B cell (primary cell): ENCODE measurements around the gene ARMCX4. TPM values are rescaled to one million over a fixed set of nuclear protein-coding genes. Genes with fewer than 3 reads are reported as not detected.

Source experiments
- ATAC-seq: fragments of 200-7000 bp; cut with Tn5 transposase; one replicate; pipeline ENCODE4 v1.10.0; 2021; ENCODE audit warnings: low read depth, mild to moderate bottlenecking, moderate number of reproducible peaks, moderate library complexity
- CTCF ChIA-PET: fragments of 350-600 bp; sonication (Branson Sonifier 250); formaldehyde crosslinking; loops from one replicate; lab custom pipeline; 2021; ENCODE audit warnings: antibody characterized with exemption, inconsistent platforms; lab: Charles Lee
- POLR2A ChIA-PET: fragments of 350-600 bp; sonication (Branson Sonifier 250); formaldehyde crosslinking; loops from one replicate; lab custom pipeline; 2021; ENCODE audit warnings: antibody characterized with exemption; lab: Charles Lee
- DNase-seq: peaks from one replicate; pipeline ENCODE4 v3.0.0; 2013
- H2AFZ ChIP-seq: 2 replicates; pipeline ENCODE4 v1.6.1; 2012; ENCODE audit warnings: mild to moderate bottlenecking, low read depth, low read length; ENCODE audit not compliant: insufficient read depth, poor library complexity, severe bottlenecking
- H3K27ac ChIP-seq, 2 donors: 1 replicate in 1 of 2; 2 replicates in 1 of 2; pipeline ENCODE4 v1.5.1; 2012 to 2013; ENCODE audit warnings: low read length in 2 of 2, mild to moderate bottlenecking in 2 of 2, moderate library complexity in 1 of 2
- H3K27me3 ChIP-seq, 4 experiments: fragments of 200-600 bp in 1 of 4; sonication (generic) in 1 of 4; replicated peaks in 1 of 4; 1 replicate in 2 of 4; 2 replicates in 2 of 4; pipeline versions ENCODE4 v1.6.1 to v1.7.0; 2013 to 2016; ENCODE audit warnings: low read length in 3 of 4, mild to moderate bottlenecking in 2 of 4, mixed read lengths in 1 of 4, moderate library complexity in 1 of 4; ENCODE audit not compliant: insufficient read depth in 4 of 4, control insufficient read depth in 3 of 4; ENCODE audit errors: control extremely low read depth in 1 of 4
- H3K36me3 ChIP-seq, 2 experiments: replicated peaks in 1 of 2; 1 replicate in 1 of 2; 2 replicates in 1 of 2; pipeline versions ENCODE4 v1.6.1 to v1.7.1; 2013; ENCODE audit warnings: low read length in 1 of 2; ENCODE audit not compliant: insufficient read depth in 2 of 2, control insufficient read depth in 1 of 2; ENCODE audit errors: control extremely low read depth in 1 of 2, extremely low read depth in 1 of 2
- H3K4me1 ChIP-seq, 2 donors: fragments of 200-600 bp in 1 of 2; sonication (generic) in 1 of 2; 1 replicate in 1 of 2; 2 replicates in 1 of 2; pipeline versions ENCODE4 v1.5.1 to v1.6.1; 2013 to 2017; ENCODE audit warnings: low read length in 2 of 2; ENCODE audit not compliant: control insufficient read depth in 2 of 2, insufficient read depth in 2 of 2
- H3K4me2 ChIP-seq: replicated peaks from 2 replicates; pipeline ENCODE3; 2012; ENCODE audit warnings: mild to moderate bottlenecking, low read depth, low read length; ENCODE audit not compliant: poor library complexity, severe bottlenecking
- H3K4me3 ChIP-seq, 5 experiments: fragments of 200-600 bp in 1 of 5; sonication (generic) in 1 of 5; 1 replicate in 3 of 5; 2 replicates in 2 of 5; pipeline versions ENCODE4 v1.5.1 to v1.7.0; 2011 to 2016; ENCODE audit warnings: low read length in 4 of 5, mild to moderate bottlenecking in 4 of 5, low read depth in 2 of 5, control low read depth in 1 of 5, moderate library complexity in 1 of 5; ENCODE audit not compliant: insufficient read depth in 1 of 5; ENCODE audit errors: control extremely low read depth in 1 of 5, extremely low read depth in 1 of 5
- H3K79me2 ChIP-seq: fragments of 200-600 bp; sonication (generic); one replicate; pipeline ENCODE4 v1.6.0; 2016; ENCODE audit warnings: low read length; ENCODE audit not compliant: control insufficient read depth, insufficient read depth
- H3K9ac ChIP-seq: fragments of 200-600 bp; sonication (generic); 2 replicates; pipeline ENCODE4 v1.6.1; 2017; ENCODE audit warnings: mild to moderate bottlenecking, low read length, moderate library complexity
- H3K9me3 ChIP-seq, 3 donors: one replicate each; pipeline versions ENCODE4 v1.6.1 to v1.7.1; 2013; ENCODE audit warnings: low read length in 2 of 3; ENCODE audit not compliant: control insufficient read depth in 2 of 3, insufficient read depth in 1 of 3; ENCODE audit errors: control extremely low read depth in 1 of 3
- H4K20me1 ChIP-seq: 2 replicates; pipeline ENCODE4 v1.6.0; 2012; ENCODE audit warnings: mild to moderate bottlenecking, low read length; ENCODE audit not compliant: insufficient read depth, control insufficient read depth, poor library complexity, severe bottlenecking
- H3K27ac Mint-ChIP-seq: one replicate; pipeline ENCODE4 v1.8.0; 2021; ENCODE audit warnings: mixed read lengths
- H3K27me3 Mint-ChIP-seq: one replicate; pipeline ENCODE4 v1.8.0; 2021; ENCODE audit warnings: mixed read lengths
- H3K4me1 Mint-ChIP-seq: one replicate; pipeline ENCODE4 v1.8.0; 2021; ENCODE audit warnings: mixed read lengths
- H3K4me3 Mint-ChIP-seq: one replicate; pipeline ENCODE4 v1.8.0; 2021; ENCODE audit warnings: mixed read lengths
- H3K9me3 Mint-ChIP-seq: one replicate; pipeline ENCODE4 v1.8.0; 2022; ENCODE audit warnings: mixed read lengths; ENCODE audit not compliant: insufficient read depth
- CTCF ChIP-seq: fragments of 200-600 bp; IDR thresholded peaks from one replicate; pipeline ENCODE4 v1.8.0; 2022; ENCODE audit warnings: antibody characterized with exemption, mild to moderate bottlenecking
- EZH2 ChIP-seq: IDR thresholded peaks from 2 replicates; pipeline ENCODE4 v1.6.1; 2012; ENCODE audit warnings: borderline replicate concordance, low read depth, mild to moderate bottlenecking, moderate library complexity, low read length; ENCODE audit not compliant: insufficient read depth, poor library complexity, severe bottlenecking
- WGBS: methylation state at CpG from one replicate; pipeline ENCODE4 v1.1.5; 2013; ENCODE audit warnings: missing lambda C conversion rate; ENCODE audit not compliant: insufficient coverage; 5-methylcytosine and 5-hydroxymethylcytosine counted together
- intact Hi-C: fragments of 100-400 bp; cut with micrococcal nuclease; formaldehyde crosslinking; loops from one replicate; pipeline ENCODE4 v1.10.0; 2022
- polyA plus RNA-seq: library from polyadenylated mRNA; depleted of rRNA; stranded (reverse); fragments of >200 nt; gene quantifications from 2 replicates; pipeline ENCODE4 v1.2.3, GENCODE V29; 2012
- total RNA-seq, 2 donors: library from RNA; stranded (reverse); fragments of 120-200 nt in 1 of 2; gene quantifications; 1 replicate in 1 of 2; 2 replicates in 1 of 2; pipeline versions ENCODE4 v1.2.3 to v1.2.4, GENCODE V29; 2013 to 2022

ARMCX4 gene
- total and polyA plus RNA-seq, 2 donors (not counting 1 experiment from before 2014, with no cell fraction given), result 2.1 to 8.2 TPM

- H3K9me3 ChIP-seq, result no peaks in the 10 kb centered on the region
- H3K27me3 ChIP-seq, result no peaks in the 10 kb centered on the region
- H3K79me2 ChIP-seq, result no peaks in the 10 kb centered on the region
- no peak overlapping the region for H3K27ac Mint-ChIP-seq
- TF ChIP-seq CTCF (no peak), EZH2 (no peak)
- ATAC-seq, result no peak
- H3K4me3 Mint-ChIP-seq, result no peak overlapping the region
- H3K4me1 Mint-ChIP-seq, result no peaks in the 10 kb centered on the region
- no CpG with 5 or more reads among the region's 2 CpGs for WGBS
- H3K4me3 ChIP-seq, result no peak overlapping the region
- H3K27ac ChIP-seq, result no peak overlapping the region
- no peaks in the 10 kb centered on the region for H3K4me1 ChIP-seq
- H2AFZ ChIP-seq, result no peak overlapping the region
- ChIA-PET CTCF (no interaction called here), POLR2A (no interaction called here)
- H3K36me3 ChIP-seq, result no peaks in the 10 kb centered on the region
- DNase-seq, result no peak
- no peak overlapping the region for H3K9ac ChIP-seq
- intact Hi-C loops, result no loop called here
- no peak overlapping the region for H3K4me2 ChIP-seq
- H3K9me3 Mint-ChIP-seq, result no peaks in the 10 kb centered on the region
- H4K20me1 ChIP-seq, result no peaks in the 10 kb centered on the region
- no peaks in the 10 kb centered on the region for H3K27me3 Mint-ChIP-seq
Observed at GRCh38 chrX:101530944-101531343, 45.7 kb downstream of the ARMCX4 start.

Other genes starting within 250 kb of the ARMCX4 start
- not detected in 2 replicates for gene TAF7L, start 194.1 kb upstream of the ARMCX4 start, total RNA-seq
- 0.07 and 0.10 TPM in 2 replicates for gene TAF7L, start 194.1 kb upstream of the ARMCX4 start, polyA plus RNA-seq
- gene TIMM8A, start 136.7 kb upstream of the ARMCX4 start, total RNA-seq, result 12.0 and 13.4 TPM in 2 replicates
- 4.0 and 4.1 TPM in 2 replicates for gene TIMM8A, start 136.7 kb upstream of the ARMCX4 start, polyA plus RNA-seq
- 235 and 243 TPM in 2 replicates for gene BTK, start 99.3 kb upstream of the ARMCX4 start, total RNA-seq
- 157 and 166 TPM in 2 replicates for gene BTK, start 99.3 kb upstream of the ARMCX4 start, polyA plus RNA-seq
- 155 and 156 TPM in 2 replicates for gene RPL36A, start 94.4 kb upstream of the ARMCX4 start, total RNA-seq
- 2,759 and 3,836 TPM in 2 replicates for gene RPL36A, start 94.4 kb upstream of the ARMCX4 start, polyA plus RNA-seq
- 22.1 and 27.7 TPM in 2 replicates for gene GLA, start 77.5 kb upstream of the ARMCX4 start, total RNA-seq
- 36.3 and 42.7 TPM in 2 replicates for gene GLA, start 77.5 kb upstream of the ARMCX4 start, polyA plus RNA-seq
- gene HNRNPH2, start 77.2 kb upstream of the ARMCX4 start, total RNA-seq, result 48.4 and 57.1 TPM in 2 replicates
- gene HNRNPH2, start 77.2 kb upstream of the ARMCX4 start, polyA plus RNA-seq, result 9.2 and 24.3 TPM in 2 replicates
- 0.17 TPM in 2 replicates for gene ARMCX1, start 65.1 kb downstream of the ARMCX4 start, total RNA-seq
- 0.27 and 0.92 TPM in 2 replicates for gene ARMCX1, start 65.1 kb downstream of the ARMCX4 start, polyA plus RNA-seq
- 48.2 and 51.6 TPM in 2 replicates for gene ARMCX6, start 132.5 kb downstream of the ARMCX4 start, total RNA-seq
- 39.6 and 47.5 TPM in 2 replicates for gene ARMCX6, start 132.5 kb downstream of the ARMCX4 start, polyA plus RNA-seq
- 36.2 and 39.2 TPM in 2 replicates for gene ARMCX3, start 137.7 kb downstream of the ARMCX4 start, total RNA-seq
- gene ARMCX3, start 137.7 kb downstream of the ARMCX4 start, polyA plus RNA-seq, result 16.9 and 31.3 TPM in 2 replicates
- 24.0 and 28.8 TPM in 2 replicates for gene ARMCX2, start 174.4 kb downstream of the ARMCX4 start, total RNA-seq
- 8.7 and 9.8 TPM in 2 replicates for gene ARMCX2, start 174.4 kb downstream of the ARMCX4 start, polyA plus RNA-seq